ENCODE results near the gene ZCCHC17. TPM values are rescaled to one million over a fixed set of nuclear protein-coding genes. Genes with fewer than 3 reads are reported as not detected.

Gene ZCCHC17
- total RNA-seq, result 17.4 TPM

DNA sequence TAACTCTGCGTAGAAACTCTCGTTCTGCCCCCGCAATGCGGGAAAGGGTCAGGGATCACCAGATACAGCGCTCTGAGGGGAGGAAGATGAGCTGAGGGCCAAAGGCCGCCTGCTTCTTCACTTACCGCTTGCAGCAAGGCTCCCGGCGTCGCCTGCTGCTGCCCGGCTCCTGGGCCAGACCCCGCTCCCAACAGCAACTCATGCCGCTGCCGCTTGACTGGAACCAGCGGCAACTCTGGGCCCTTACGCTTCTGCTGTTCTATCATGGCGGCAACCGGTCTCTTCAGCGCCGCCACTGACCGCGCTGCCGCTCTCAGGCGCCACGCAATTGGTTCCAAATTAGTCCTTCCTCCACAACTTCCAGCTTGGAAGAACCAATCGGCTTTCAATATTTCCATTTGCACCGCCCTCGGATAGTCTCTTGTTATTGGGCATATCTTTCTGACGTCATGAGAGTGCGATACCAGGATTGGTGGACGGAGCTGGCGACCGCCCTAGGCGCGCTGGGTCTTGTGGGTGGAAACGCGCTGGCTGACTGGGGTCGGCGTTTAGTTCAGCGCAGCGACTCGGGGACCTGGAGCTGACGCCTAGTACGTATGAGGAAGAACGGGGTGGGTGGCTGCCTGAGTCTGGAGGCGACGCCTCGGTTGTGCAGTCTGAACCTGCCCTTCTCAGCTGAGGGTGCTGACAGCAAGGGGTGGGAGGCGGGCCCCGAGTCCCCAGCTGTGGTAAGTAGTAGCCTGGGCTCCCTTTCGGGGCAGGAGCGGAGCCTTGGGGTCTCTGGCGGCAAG, at the start of gene ZCCHC17, which contains the start of gene SNRNP40:
ZCCHC17 (plus strand) TSS at position 547 of the 791 bp plus-strand sequence. CDS start 13,067 bp downstream, outside the sequence.
SNRNP40 (minus strand) TSS at position 303 of the 791 bp plus-strand sequence; CDS start at position 266, 37 bp downstream.
- no peaks in the 10 kb centered on the region for H3K27me3 ChIP-seq
- no peaks in the 10 kb centered on the region for H3K9me3 ChIP-seq
- H3K36me3 ChIP-seq, result peaks cover 0 to 16% of the 10 kb centered on the region in 2 donors
- peaks cover 27% of the 10 kb centered on the region for H3K4me1 ChIP-seq
- peak within 1 kb of the TSS; percentile 75 to 77 for H3K4me3 ChIP-seq
- intact Hi-C loops (cut with DNase I), result no loop called here
- H3K27ac ChIP-seq, result peak within 1 kb of the TSS; percentile 85
- DNase-seq (ENCODE audit: extremely low spot score in 2 of 2), result peak; percentile 97 to 99
- TF ChIP-seq POLR2A (IDR thresholded peaks at IDR 0.05) (peak in 1 of 2 donors; percentile 59), POLR2AphosphoS5 (IDR thresholded peaks at IDR 0.05; ENCODE audit: insufficient read depth in 1 of 2, low read depth in 1 of 2) (peak; percentile 94)
- TF ChIP-seq, protein P1, sequence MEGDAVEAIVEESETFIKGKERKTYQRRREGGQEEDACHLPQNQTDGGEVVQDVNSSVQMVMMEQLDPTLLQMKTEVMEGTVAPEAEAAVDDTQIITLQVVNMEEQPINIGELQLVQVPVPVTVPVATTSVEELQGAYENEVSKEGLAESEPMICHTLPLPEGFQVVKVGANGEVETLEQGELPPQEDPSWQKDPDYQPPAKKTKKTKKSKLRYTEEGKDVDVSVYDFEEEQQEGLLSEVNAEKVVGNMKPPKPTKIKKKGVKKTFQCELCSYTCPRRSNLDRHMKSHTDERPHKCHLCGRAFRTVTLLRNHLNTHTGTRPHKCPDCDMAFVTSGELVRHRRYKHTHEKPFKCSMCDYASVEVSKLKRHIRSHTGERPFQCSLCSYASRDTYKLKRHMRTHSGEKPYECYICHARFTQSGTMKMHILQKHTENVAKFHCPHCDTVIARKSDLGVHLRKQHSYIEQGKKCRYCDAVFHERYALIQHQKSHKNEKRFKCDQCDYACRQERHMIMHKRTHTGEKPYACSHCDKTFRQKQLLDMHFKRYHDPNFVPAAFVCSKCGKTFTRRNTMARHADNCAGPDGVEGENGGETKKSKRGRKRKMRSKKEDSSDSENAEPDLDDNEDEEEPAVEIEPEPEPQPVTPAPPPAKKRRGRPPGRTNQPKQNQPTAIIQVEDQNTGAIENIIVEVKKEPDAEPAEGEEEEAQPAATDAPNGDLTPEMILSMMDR (IDR thresholded peaks at IDR 0.05), result peak in 1 of 3 experiments; percentile 12

DNA sequence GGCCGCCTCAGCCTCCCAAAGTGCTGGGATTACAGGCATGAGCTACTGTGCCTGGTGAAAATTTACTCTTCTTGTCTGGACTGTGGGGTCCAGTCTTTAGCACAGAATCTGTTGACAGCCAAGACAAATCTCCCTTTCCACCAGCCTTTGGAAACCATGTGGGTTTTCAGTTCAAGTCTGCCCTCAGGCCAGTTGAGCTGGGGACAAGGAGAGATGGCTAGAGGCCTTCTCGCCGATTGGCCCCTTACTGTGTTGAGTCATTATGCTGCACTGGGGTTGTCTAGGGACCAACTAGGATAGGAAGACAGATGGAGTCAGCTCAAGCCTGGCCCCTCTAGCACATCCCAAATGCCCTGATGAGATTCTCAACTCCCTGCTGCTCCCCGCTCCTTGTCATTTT, 48.6 kb upstream of the ZCCHC17 start:
- no peaks in the 10 kb centered on the region for H3K9me3 ChIP-seq
- no peaks in the 10 kb centered on the region for H3K4me1 ChIP-seq
- no peak for DNase-seq (ENCODE audit: extremely low spot score in 2 of 2)
- H3K4me3 ChIP-seq, result no peak overlapping the region
- no peaks in the 10 kb centered on the region for H3K36me3 ChIP-seq
- no peak for TF ChIP-seq POLR2A (IDR thresholded peaks at IDR 0.05)
- no peak for TF ChIP-seq POLR2AphosphoS5 (IDR thresholded peaks at IDR 0.05; ENCODE audit: insufficient read depth in 1 of 2, low read depth in 1 of 2)
- TF ChIP-seq, protein P1 (IDR thresholded peaks at IDR 0.05), result no peak
- H3K27me3 ChIP-seq, result no peaks in the 10 kb centered on the region
- intact Hi-C loops (cut with DNase I), result no loop called here
- no peak overlapping the region for H3K27ac ChIP-seq

DNA sequence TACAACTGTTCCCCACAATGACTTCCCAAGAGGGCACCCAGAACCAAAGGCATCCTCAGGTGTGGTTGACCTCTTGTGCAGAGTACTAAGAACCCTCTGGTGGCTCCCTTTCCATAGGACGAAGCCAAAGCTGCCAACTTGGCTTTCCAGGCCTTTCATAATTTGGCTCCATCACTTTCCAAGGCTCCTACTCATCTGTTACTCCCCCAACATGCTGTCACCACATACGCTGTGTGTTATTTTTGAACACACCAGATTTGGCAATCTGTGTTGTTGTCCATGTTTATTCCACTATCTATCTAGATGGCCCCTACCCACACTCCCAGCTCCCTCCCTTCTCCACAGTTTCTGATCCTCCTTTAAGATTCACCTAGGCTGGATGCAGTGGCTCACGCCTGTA, 47.0 kb upstream of the ZCCHC17 start:
- Histone ChIP-seq H3K27ac (no peak overlapping the region), H3K27me3 (no peaks in the 10 kb centered on the region), H3K4me1 (no peaks in the 10 kb centered on the region), H3K9me3 (no peaks in the 10 kb centered on the region), H3K4me3 (no peak overlapping the region), H3K36me3 (no peaks in the 10 kb centered on the region)
- intact Hi-C loops (cut with DNase I), result no loop called here
- TF ChIP-seq POLR2AphosphoS5 (IDR thresholded peaks at IDR 0.05; ENCODE audit: insufficient read depth in 1 of 2, low read depth in 1 of 2) (no peak), POLR2A (IDR thresholded peaks at IDR 0.05) (no peak)
- TF ChIP-seq, protein P1 (IDR thresholded peaks at IDR 0.05), result no peak
- no peak for DNase-seq (ENCODE audit: extremely low spot score in 2 of 2)

DNA sequence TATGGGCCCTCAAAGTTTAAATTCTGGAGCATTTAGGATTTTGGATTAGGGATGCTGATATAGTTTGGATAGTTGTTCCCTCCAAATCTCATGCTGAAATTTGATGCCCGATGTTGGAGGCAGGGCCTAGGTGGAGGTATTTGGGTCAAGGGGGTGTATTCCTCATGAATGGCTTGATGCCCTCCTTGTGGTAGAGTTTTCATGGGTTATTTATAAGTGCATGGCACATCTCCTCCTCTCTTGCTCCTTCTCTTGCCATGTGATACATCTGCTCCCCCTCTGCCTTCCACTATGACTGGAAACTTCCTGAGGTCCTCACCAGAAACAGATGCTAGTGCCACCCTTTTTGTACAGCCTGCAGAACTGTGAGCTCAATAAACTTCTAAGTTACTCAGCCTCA, 39.6 kb upstream of the ZCCHC17 start:
- H3K9me3 ChIP-seq, result no peaks in the 10 kb centered on the region
- H3K36me3 ChIP-seq, result peaks cover 0 to 23% of the 10 kb centered on the region in 2 donors
- intact Hi-C loops (cut with DNase I), result no loop called here

More for the DNA sequence above, 39.6 kb upstream of the ZCCHC17 start:
- no peak for DNase-seq (ENCODE audit: extremely low spot score in 2 of 2)
- no peak for TF ChIP-seq POLR2AphosphoS5 (IDR thresholded peaks at IDR 0.05; ENCODE audit: insufficient read depth in 1 of 2, low read depth in 1 of 2)
- TF ChIP-seq, protein P1 (IDR thresholded peaks at IDR 0.05), result no peak
- H3K27me3 ChIP-seq, result no peaks in the 10 kb centered on the region
- H3K4me3 ChIP-seq, result no peak overlapping the region
- H3K4me1 ChIP-seq, result no peaks in the 10 kb centered on the region
- H3K27ac ChIP-seq, result no peak overlapping the region

All from vagina (tissue), 2 donors.